ENCODE data around the gene TLDC2. TPM values are rescaled to one million over a fixed set of nuclear protein-coding genes. Genes with fewer than 3 reads are reported as not detected.

Gene TLDC2
- total RNA-seq, 1 donor from 2014 or later: 0.25 TPM

DNA sequence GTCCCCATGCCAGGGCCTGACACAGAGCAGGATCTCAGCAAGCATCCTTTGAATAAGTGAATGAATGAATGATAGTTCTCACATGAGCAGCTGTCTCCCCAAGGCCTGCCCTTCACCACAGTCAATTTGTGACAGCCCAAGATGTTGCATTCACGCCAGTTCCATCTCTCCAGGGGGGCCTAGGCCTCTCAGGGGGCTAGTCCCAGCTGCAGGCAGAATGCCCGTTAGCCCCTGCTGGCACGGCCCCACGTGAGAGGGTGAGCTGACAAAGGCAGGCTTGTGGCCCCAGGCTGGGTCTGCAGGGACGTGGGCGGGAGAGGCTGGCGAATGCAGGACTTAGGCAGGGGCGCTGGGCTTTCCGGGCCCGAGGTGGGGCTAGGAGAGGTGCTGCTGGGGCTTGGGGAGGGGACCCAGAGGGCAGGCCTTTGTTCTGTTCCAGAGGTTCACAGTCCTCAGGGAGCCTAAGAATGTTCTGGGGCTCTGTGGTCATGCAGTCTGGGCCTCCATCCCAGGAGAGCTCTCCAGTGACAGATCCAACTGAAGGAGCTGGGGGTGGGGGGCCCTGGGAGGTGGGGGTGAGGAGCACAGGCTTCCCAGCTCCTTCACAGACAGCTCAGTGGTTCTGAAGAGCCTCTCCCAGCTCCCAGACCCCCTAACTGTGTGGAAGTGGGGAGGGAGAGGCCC is 30.5 kb upstream of the TLDC2 start:
- TF ChIP-seq, protein P1, sequence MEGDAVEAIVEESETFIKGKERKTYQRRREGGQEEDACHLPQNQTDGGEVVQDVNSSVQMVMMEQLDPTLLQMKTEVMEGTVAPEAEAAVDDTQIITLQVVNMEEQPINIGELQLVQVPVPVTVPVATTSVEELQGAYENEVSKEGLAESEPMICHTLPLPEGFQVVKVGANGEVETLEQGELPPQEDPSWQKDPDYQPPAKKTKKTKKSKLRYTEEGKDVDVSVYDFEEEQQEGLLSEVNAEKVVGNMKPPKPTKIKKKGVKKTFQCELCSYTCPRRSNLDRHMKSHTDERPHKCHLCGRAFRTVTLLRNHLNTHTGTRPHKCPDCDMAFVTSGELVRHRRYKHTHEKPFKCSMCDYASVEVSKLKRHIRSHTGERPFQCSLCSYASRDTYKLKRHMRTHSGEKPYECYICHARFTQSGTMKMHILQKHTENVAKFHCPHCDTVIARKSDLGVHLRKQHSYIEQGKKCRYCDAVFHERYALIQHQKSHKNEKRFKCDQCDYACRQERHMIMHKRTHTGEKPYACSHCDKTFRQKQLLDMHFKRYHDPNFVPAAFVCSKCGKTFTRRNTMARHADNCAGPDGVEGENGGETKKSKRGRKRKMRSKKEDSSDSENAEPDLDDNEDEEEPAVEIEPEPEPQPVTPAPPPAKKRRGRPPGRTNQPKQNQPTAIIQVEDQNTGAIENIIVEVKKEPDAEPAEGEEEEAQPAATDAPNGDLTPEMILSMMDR (IDR thresholded peaks at IDR 0.05; ENCODE audit: insufficient read depth, low read length, poor library complexity, severe bottlenecking): no peak
- no peak for DNase-seq (ENCODE audit: low read depth)
- Histone ChIP-seq H3K4me3 (ENCODE audit: low read depth, low read length) (no peak overlapping the region), H3K27me3 (ENCODE audit: control insufficient read depth, insufficient read depth, low read length) (no peaks in the 10 kb centered on the region), H3K36me3 (ENCODE audit: control insufficient read depth, insufficient read depth, low read length) (no peaks in the 10 kb centered on the region)

DNA sequence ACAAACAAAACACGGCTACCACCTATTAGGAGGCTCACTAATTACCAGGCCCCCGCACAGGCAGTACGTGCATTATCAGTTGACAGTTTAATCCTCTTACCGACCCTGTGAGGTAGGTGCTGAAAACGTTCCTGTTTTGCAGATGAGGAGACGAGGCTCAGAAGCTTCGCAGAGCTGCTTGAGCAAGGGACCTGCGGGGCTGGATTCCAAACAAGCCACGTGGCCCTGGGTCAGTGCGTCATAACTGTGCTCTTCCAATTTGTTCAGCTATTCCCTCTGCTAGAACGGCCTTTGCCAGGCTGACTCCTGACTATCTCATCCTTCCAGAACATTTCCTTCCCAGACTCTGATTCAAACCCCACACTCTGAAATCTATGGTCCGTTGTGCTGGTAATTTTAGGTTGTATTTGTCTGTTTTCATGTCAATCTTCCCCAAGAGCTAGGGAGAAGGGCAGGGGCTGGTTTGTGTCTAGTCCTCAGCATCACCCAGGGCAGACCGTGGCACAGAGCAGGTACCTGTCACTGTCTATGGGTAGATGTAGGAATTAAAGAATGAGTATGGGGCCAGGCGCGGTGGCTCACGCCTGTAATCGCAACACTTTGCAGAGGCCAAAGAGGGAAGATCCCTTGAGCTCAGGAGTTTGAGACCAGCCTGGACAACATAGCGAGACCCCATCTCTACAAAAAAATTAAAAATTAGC is 28.8 kb upstream of the TLDC2 start:
- no peaks in the 10 kb centered on the region for H3K36me3 ChIP-seq (ENCODE audit: control insufficient read depth, insufficient read depth, low read length)
- no peak for DNase-seq (ENCODE audit: low read depth)
- no peaks in the 10 kb centered on the region for H3K27me3 ChIP-seq (ENCODE audit: control insufficient read depth, insufficient read depth, low read length)
- TF ChIP-seq, protein P1 (IDR thresholded peaks at IDR 0.05; ENCODE audit: insufficient read depth, low read length, poor library complexity, severe bottlenecking): no peak
- H3K4me3 ChIP-seq (ENCODE audit: low read depth, low read length): no peak overlapping the region

DNA sequence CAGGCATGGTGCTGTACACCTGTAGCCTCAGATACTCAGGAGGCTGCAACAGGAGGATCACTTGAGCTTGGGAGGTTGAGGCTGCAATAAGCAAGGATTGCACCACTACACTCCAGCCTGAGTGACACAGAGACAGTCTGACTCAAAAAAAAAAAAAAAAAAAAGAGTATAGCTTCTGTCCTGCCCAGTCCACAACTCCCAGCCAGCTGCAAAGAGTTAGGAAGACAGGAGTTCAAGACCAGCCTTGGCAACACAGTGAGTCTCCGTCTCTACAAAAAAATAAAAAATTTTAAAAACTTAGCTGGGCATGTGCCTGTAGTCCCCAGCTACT is 28.3 kb upstream of the TLDC2 start:
- H3K4me3 ChIP-seq (ENCODE audit: low read depth, low read length): no peak overlapping the region
- DNase-seq (ENCODE audit: low read depth): no peak
- H3K27me3 ChIP-seq (ENCODE audit: control insufficient read depth, insufficient read depth, low read length): no peaks in the 10 kb centered on the region
- TF ChIP-seq, protein P1 (IDR thresholded peaks at IDR 0.05; ENCODE audit: insufficient read depth, low read length, poor library complexity, severe bottlenecking): no peak
- no peaks in the 10 kb centered on the region for H3K36me3 ChIP-seq (ENCODE audit: control insufficient read depth, insufficient read depth, low read length)

DNA sequence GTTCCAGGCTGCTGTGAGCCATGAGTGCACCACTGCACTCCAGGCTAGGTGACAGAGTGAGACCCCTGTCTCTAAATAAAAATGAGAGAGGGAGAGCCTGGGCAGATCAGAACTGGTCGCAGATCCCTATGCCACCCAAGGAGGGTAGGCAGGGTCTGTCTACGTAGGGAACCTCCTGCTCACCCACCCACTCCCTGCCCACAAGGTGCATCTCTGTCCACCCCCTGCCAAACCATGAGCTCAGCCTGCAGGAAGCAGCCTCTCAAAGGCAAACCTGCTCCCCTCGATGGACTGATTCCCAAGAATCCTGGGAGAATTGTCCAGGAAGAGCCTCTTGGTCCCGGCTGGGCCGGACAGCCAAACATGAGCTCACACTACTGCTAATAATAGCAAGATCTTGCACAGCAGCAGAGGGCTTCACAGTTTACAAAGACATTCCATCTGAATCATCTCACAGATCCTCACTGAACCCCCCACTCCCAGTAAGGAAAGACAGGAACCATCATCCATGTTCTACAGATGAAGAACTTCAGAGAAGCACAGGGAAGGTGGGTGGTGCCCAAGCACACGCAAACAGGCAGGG is 27.8 kb upstream of the TLDC2 start:
- Histone ChIP-seq H3K36me3 (ENCODE audit: control insufficient read depth, insufficient read depth, low read length) (no peaks in the 10 kb centered on the region), H3K27me3 (ENCODE audit: control insufficient read depth, insufficient read depth, low read length) (no peaks in the 10 kb centered on the region), H3K4me3 (ENCODE audit: low read depth, low read length) (no peak overlapping the region)
- DNase-seq (ENCODE audit: low read depth): no peak
- TF ChIP-seq, protein P1 (IDR thresholded peaks at IDR 0.05; ENCODE audit: insufficient read depth, low read length, poor library complexity, severe bottlenecking): no peak

DNA sequence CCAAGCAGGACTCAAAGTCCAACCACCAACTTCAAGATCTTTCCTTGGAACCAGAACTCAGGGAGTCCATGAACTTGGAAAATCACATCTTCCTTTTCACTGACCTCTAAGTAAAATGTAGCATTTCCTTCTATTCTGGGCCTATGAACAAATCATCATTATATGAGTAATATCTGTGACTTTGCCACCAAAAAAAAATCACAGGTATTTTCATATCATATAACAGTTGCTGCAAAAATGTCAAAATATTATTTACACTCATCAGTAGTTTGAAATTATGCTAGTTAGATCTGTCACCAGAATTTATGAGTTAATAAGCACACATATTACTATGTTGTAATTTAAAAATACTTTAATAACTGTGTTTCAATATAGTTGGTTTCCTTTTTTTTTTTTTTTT is 27.3 kb upstream of the TLDC2 start:
- TF ChIP-seq, protein P1 (IDR thresholded peaks at IDR 0.05; ENCODE audit: insufficient read depth, low read length, poor library complexity, severe bottlenecking): no peak
- no peaks in the 10 kb centered on the region for H3K27me3 ChIP-seq (ENCODE audit: control insufficient read depth, insufficient read depth, low read length)
- H3K4me3 ChIP-seq (ENCODE audit: low read depth, low read length): no peak overlapping the region

More for the DNA sequence above, 27.3 kb upstream of the TLDC2 start:
- no peaks in the 10 kb centered on the region for H3K36me3 ChIP-seq (ENCODE audit: control insufficient read depth, insufficient read depth, low read length)
- no peak for DNase-seq (ENCODE audit: low read depth)

All from kidney epithelial cell (primary cell).